Neural progenitor cell (in vitro differentiated cells): ENCODE data around the gene MYL4.

Experiments used
- EZH2phosphoT487 ChIP-seq: fragments of 200-600 bp; sonication (generic); IDR thresholded peaks from 2 replicates; pipeline ENCODE4 v1.6.1; 2017; ENCODE audit warnings: antibody characterized with exemption
- TF ChIP-seq, protein P1 (sequence below): fragments of 200-600 bp; sonication (generic); IDR thresholded peaks from 2 replicates; pipeline ENCODE4 v1.5.1; 2017; ENCODE audit warnings: antibody characterized with exemption, mild to moderate bottlenecking

- TF ChIP-seq, protein P1, sequence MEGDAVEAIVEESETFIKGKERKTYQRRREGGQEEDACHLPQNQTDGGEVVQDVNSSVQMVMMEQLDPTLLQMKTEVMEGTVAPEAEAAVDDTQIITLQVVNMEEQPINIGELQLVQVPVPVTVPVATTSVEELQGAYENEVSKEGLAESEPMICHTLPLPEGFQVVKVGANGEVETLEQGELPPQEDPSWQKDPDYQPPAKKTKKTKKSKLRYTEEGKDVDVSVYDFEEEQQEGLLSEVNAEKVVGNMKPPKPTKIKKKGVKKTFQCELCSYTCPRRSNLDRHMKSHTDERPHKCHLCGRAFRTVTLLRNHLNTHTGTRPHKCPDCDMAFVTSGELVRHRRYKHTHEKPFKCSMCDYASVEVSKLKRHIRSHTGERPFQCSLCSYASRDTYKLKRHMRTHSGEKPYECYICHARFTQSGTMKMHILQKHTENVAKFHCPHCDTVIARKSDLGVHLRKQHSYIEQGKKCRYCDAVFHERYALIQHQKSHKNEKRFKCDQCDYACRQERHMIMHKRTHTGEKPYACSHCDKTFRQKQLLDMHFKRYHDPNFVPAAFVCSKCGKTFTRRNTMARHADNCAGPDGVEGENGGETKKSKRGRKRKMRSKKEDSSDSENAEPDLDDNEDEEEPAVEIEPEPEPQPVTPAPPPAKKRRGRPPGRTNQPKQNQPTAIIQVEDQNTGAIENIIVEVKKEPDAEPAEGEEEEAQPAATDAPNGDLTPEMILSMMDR, result no peak
- TF ChIP-seq EZH2phosphoT487, result no peak
Observed at GRCh38 chr17:47267354-47267828, 58.2 kb downstream of the MYL4 start.
